HG03097 (cell line): Measurements from ENCODE around the gene LRP3.
"Not testable (repeated sequence)": the region's sequence is repeated elsewhere in the genome, so short reads cannot be mapped to it uniquely, and the experiment has no call there.

Experiments used
- ATAC-seq: cut with Tn5 transposase; IDR thresholded peaks from one replicate; pipeline ENCODE4 v1.9.1; 2021; ENCODE audit not compliant: unreplicated experiment, low FRiP score

The LRP3 gene, protein sequence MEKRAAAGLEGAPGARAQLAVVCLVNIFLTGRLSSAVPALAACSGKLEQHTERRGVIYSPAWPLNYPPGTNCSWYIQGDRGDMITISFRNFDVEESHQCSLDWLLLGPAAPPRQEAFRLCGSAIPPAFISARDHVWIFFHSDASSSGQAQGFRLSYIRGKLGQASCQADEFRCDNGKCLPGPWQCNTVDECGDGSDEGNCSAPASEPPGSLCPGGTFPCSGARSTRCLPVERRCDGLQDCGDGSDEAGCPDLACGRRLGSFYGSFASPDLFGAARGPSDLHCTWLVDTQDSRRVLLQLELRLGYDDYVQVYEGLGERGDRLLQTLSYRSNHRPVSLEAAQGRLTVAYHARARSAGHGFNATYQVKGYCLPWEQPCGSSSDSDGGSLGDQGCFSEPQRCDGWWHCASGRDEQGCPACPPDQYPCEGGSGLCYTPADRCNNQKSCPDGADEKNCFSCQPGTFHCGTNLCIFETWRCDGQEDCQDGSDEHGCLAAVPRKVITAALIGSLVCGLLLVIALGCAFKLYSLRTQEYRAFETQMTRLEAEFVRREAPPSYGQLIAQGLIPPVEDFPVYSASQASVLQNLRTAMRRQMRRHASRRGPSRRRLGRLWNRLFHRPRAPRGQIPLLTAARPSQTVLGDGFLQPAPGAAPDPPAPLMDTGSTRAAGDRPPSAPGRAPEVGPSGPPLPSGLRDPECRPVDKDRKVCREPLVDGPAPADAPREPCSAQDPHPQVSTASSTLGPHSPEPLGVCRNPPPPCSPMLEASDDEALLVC

DNA sequence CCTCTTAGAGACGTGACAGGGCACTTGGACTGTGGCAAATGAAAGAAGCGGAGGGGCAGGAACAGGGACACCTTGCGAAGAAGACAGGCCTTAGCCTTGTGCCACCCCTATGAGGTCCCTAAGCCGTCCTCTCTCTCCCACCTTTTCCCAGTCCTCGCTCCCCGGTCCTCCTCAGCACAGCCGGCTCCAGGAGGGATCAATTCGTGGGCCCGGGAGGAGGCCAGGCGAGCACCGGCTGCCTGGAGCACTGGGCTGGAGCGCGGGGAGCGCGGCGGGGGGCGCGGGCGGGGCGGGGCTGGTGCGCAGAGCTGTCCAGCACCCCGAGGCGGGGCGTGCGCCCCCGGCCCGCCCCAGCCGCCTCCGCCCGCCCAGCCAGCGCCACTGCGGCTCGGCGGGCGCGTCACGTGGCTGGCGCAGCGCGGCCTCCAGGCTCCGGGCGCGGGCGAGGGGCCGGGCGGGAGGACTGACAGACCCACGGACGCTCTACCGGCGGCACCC, at the start of gene LRP3:
Gene LRP3 (plus strand): TSS at position 466 of the 498 bp plus-strand sequence. CDS start 456 bp downstream, outside the sequence.
- no peak for ATAC-seq

DNA sequence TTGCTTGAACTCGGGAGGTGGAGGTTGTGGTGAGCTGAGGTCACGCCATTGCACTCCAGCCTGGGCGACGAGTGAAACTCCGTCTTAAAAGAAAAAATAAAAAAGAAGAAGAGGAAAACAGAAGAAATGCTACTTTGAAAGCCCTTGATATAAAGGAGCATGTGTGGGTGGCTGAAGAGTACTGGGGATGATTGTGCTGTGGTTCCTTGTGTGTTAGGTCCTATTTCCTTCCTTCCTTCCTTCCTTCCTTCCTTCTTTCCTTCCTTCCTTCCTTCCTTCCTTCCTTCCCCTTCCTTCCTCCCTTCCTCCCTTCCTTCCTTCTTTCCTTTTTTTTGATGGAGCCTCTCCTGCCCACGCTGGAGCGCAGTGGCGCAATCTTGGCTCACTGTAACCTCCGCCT, 47.9 kb upstream of the LRP3 start:
- ATAC-seq: no peak

GRCh38 chr19:33147538-33147937, 46.6 kb upstream of the LRP3 start:
- ATAC-seq: no peak

DNA sequence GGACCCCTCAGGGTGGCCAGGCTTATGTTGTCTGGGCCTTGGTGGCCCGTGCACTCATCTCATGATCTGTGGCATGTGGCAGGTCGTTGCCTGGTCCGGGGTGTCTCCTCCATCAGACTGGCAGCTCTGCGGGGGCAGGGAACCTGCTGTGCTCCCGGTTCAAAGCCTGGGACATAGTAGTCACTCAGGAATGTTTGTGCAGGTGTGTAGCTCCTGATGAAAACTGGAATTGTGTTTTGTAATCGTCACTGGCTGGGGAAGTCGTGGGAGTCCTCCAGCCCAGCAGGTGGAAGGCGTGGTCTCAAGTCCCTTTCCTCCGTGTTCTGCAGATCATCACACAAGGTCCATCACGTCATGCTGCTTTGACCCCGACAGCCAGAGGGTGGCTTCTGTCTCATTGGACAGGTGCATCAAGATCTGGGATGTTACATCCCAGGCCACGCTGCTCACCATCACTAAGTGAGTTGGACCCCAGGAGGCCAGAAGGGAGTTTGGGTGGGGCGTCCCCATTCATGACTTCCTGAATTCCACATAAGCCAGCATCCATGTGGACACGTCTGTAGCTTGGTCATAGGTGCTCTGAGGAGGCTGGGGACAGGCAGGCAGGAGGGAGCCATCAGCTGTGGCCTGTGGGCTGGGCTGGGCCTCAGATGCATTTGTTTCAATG, 43.1 kb upstream of the LRP3 start:
- no peak for ATAC-seq

- no peak for ATAC-seq
Measured at GRCh38 chr19:33152176-33152575, 42.0 kb upstream of the LRP3 start.

GRCh38 chr19:33152625-33153024, 41.5 kb upstream of the LRP3 start:
- not testable (repeated sequence) for ATAC-seq

GRCh38 chr19:33154313-33154712, 39.8 kb upstream of the LRP3 start:
- not testable (repeated sequence) for ATAC-seq

DNA sequence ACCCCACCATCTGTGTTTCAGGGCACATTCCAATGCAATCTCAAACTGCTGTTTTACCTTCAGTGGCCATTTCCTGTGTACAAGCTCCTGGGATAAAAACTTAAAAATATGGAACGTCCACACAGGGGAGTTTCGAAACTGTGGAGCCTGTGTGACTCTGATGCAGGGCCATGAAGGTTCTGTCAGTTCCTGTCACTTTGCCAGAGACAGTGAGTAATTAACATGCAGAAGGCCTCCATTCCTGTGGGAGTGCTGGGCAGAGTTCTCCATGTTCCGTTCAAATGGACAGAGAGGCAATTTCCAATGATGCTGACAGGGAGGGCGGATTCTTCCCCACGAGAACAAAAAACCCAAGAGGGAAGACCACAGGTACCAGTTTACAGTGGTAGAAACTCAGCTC, 37.8 kb upstream of the LRP3 start:
- ATAC-seq: no peak

DNA sequence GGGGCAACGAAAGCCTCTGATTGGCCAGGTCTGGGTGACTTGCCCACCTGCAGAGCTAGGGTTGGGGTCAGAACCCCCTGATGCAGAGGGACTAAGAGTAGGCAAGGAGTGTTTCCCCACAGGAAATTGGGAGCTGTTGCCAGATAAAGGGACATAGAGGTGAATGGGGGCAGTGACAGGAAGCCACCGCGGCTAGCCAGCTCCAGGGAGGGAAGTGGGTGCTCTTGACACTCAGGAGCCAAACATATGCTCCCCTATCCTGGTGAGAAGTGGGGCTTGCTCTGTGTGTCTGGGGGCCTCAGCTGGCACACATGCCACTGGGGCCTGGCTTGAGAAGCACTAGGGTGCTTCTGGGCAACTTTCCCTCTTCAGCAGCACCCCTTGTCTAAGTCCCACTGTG, 36.2 kb upstream of the LRP3 start:
- no peak for ATAC-seq

DNA sequence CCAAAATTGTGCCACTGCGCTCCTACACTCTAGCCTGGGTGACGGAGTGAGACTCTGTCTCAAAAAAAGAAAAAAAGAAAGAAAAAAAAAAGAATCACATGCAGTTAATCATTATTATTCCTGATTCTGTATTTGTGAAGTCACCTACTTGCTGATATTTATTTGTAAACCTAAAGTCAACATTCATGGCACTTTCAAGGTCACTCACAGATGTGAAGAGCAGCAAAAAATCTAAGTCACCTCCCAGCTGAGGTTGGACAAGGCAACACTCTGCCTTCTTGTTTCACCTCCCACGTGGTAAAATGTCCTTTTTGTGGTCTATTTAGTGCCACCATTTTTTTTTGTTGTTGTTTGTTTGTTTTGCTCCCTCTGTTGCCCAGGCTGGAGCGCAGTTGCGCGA, 35.8 kb upstream of the LRP3 start:
- ATAC-seq: no peak

- ATAC-seq: no peak
Measured at GRCh38 chr19:33159149-33159548, 35.0 kb upstream of the LRP3 start.

- ATAC-seq: no peak
Measured at GRCh38 chr19:33159893-33160292, 34.2 kb upstream of the LRP3 start.

- ATAC-seq: no peak
Measured at GRCh38 chr19:33161201-33161600, 32.9 kb upstream of the LRP3 start.

- ATAC-seq: no peak
Measured at GRCh38 chr19:33163481-33163880, 30.6 kb upstream of the LRP3 start.

- not testable (repeated sequence) for ATAC-seq
Measured at GRCh38 chr19:33166037-33166436, 28.1 kb upstream of the LRP3 start.

DNA sequence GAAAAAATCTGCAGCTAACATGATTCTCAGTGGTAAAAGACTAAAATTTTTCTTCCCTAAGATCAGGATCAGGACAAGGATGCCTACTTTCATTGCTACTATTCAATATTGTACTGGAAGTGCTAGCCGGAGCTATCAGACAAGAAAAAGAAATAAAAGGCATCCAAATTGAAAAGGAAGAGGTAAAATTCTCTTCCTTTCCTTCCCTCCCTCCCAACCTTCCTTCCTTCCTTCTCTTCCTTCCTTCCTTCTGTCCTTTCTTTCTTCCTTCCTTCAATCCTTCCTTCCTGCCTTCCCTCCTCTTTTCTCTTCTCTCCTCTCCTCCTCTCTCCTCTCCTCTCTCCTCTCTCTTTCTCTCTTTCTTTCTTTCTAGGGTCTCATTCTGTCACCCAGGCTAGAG, 26.7 kb upstream of the LRP3 start:
- no peak for ATAC-seq

GRCh38 chr19:33168528-33168927, 25.6 kb upstream of the LRP3 start:
- ATAC-seq: no peak

GRCh38 chr19:33171222-33171795, 22.8 kb upstream of the LRP3 start:
- no peak for ATAC-seq

GRCh38 chr19:33171916-33172359, 22.2 kb upstream of the LRP3 start:
- no peak for ATAC-seq

DNA sequence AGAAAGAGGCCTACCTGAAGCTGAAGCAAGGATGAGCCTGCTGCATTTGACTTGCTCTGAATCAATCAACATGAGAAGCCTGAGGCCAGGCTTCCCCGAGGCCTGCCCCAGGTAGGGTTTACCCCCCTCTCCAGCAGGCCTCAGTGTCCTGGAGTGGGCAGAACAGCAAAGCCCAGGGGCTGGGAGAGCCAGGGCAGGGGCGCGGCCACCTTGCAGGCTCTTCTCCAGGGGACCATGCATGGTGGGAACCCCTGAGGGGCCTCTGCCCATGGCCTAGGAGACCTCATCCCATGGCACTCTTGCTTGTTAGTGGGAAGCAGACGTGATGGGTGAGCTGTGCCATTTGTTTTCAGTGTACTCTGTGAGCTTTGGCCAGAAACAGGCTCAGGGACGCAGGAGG, 19.9 kb upstream of the LRP3 start:
- no peak for ATAC-seq
